Sigmoid colon (tissue), 4 donors: ENCODE results near the gene TSPAN18.

Experiments
- EP300 ChIP-seq, 4 donors: sonication (generic); formaldehyde crosslinking; IDR thresholded peaks; one replicate each; pipeline ENCODE4 v1.6.1; 2017; ENCODE audit warnings: antibody characterized with exemption in 4 of 4
- POLR2A ChIP-seq, 2 donors: fragments of 450-650 bp; IDR thresholded peaks; one replicate each; pipeline ENCODE4 v1.6.1; 2016; ENCODE audit warnings: antibody characterized with exemption in 2 of 2, mild to moderate bottlenecking in 2 of 2, moderate library complexity in 2 of 2
- POLR2AphosphoS5 ChIP-seq, 4 donors: sonication (generic); formaldehyde crosslinking; IDR thresholded peaks; one replicate each; pipeline ENCODE4 v1.6.1; 2017; ENCODE audit warnings: antibody characterized with exemption in 4 of 4
- TF ChIP-seq, protein P1 (sequence below), 4 experiments: fragments of 450-650 bp in 3 of 4; fragments of 200-600 bp in 1 of 4; IDR thresholded peaks; one replicate each; pipeline ENCODE4 v1.5.1; 2016 to 2019; ENCODE audit warnings: antibody characterized with exemption in 4 of 4, mild to moderate bottlenecking in 3 of 4, moderate library complexity in 2 of 4

DNA sequence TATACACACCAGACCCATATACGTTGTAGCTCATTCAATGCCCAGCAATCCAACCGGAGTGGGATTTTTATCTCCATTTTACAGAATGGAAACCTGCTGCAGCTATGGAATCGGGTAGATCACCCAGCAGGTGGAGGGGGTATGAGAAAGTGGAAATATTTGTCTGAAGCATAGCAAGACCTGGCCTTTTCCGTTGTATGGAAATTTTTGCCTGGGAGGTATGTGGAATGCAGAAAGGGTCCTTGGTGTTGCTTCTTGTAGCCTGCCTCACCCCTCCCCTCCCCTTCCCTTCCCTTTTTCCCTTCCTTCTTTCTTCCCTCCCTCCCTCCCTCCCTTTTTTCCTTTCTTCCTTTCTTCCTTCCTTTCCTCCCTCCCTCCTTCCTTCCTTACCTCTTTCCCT is 15.2 kb downstream of the TSPAN18 start:
- TF ChIP-seq, protein P1, sequence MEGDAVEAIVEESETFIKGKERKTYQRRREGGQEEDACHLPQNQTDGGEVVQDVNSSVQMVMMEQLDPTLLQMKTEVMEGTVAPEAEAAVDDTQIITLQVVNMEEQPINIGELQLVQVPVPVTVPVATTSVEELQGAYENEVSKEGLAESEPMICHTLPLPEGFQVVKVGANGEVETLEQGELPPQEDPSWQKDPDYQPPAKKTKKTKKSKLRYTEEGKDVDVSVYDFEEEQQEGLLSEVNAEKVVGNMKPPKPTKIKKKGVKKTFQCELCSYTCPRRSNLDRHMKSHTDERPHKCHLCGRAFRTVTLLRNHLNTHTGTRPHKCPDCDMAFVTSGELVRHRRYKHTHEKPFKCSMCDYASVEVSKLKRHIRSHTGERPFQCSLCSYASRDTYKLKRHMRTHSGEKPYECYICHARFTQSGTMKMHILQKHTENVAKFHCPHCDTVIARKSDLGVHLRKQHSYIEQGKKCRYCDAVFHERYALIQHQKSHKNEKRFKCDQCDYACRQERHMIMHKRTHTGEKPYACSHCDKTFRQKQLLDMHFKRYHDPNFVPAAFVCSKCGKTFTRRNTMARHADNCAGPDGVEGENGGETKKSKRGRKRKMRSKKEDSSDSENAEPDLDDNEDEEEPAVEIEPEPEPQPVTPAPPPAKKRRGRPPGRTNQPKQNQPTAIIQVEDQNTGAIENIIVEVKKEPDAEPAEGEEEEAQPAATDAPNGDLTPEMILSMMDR (IDR thresholded peaks at IDR 0.05) = no peak
- TF ChIP-seq EP300 (IDR thresholded peaks at IDR 0.05) = no peak
- TF ChIP-seq POLR2A (IDR thresholded peaks at IDR 0.05) = no peak
- TF ChIP-seq POLR2AphosphoS5 (IDR thresholded peaks at IDR 0.05) = no peak
